Body of pancreas (tissue), 4 donors: Measurements from ENCODE around the gene COL5A2. TPM values are rescaled to one million over a fixed set of nuclear protein-coding genes. Genes with fewer than 3 reads are reported as not detected.

Experiments
- ATAC-seq: fragments of 150-250 bp; one replicate; pipeline ENCODE4 v1.9.1; 2016
- DNase-seq, 4 donors: peaks; one replicate each; pipeline ENCODE4 v3.0.0-alpha.2; 2019
- H3K27ac ChIP-seq, 4 donors: fragments of 200-600 bp; sonication (generic); 1 replicate in 3 of 4; 2 replicates in 1 of 4; pipeline versions ENCODE4 v1.5.1 to v1.6.1; 2016 to 2019; ENCODE audit warnings: mild to moderate bottlenecking in 1 of 4, mixed read lengths in 1 of 4, moderate library complexity in 1 of 4
- H3K27me3 ChIP-seq, 2 donors: fragments of 200-600 bp; sonication (generic); one replicate each; pipeline ENCODE4 v1.6.0; 2016; ENCODE audit warnings: mild to moderate bottlenecking in 1 of 2
- H3K36me3 ChIP-seq, 2 donors: fragments of 200-600 bp; sonication (generic); replicated peaks in 1 of 2; 2 replicates each; pipeline ENCODE4 v1.5.1; 2016; ENCODE audit warnings: low read depth in 2 of 2; ENCODE audit not compliant: insufficient read depth in 1 of 2
- H3K4me1 ChIP-seq: fragments of 200-600 bp; sonication (generic); one replicate; pipeline ENCODE4 v1.6.0; 2016
- H3K4me3 ChIP-seq, 2 donors: fragments of 200-600 bp; sonication (generic); 1 replicate in 1 of 2; 2 replicates in 1 of 2; pipeline ENCODE4 v1.5.1; 2016 to 2019
- H3K9me3 ChIP-seq, 3 donors: fragments of 200-600 bp; sonication (generic); 1 replicate in 2 of 3; 2 replicates in 1 of 3; pipeline ENCODE4 v1.5.1; 2016
- CTCF ChIP-seq, 7 experiments: fragments of 450-650 bp in 4 of 7; fragments of 200-600 bp in 3 of 7; sonication (generic) in 3 of 7; IDR thresholded peaks; one replicate each; pipeline ENCODE4 v1.5.1; 2016 to 2019; ENCODE audit warnings: antibody characterized with exemption in 7 of 7
- POLR2A ChIP-seq, 3 donors: fragments of 450-650 bp; IDR thresholded peaks; one replicate each; pipeline ENCODE4 v1.6.1; 2016; ENCODE audit warnings: antibody characterized with exemption in 3 of 3, mild to moderate bottlenecking in 2 of 3
- WGBS, 2 donors: methylation state at CpG; one replicate each; pipeline ENCODE4 v1.1.5; 2017; 5-methylcytosine and 5-hydroxymethylcytosine counted together
- intact Hi-C: fragments of 100-400 bp; cut with DNase I; formaldehyde crosslinking; loops from one replicate; pipeline ENCODE4 v1.15.1; 2023
- total RNA-seq, 2 donors: library from RNA; depleted of rRNA; stranded (reverse); fragments of >200 nt; gene quantifications; one replicate each; pipeline ENCODE4 v1.1.0, GENCODE V29; 2016

The COL5A2 gene
- total RNA-seq, 2 donors from 2014 or later = 10.1 to 24.1 TPM

GRCh38 chr2:189168856-189169499 lies 10.6 kb downstream of the COL5A2 start:
- Histone ChIP-seq H3K4me3 (no peak overlapping the region), H3K27me3 (no peaks in the 10 kb centered on the region), H3K36me3 (no peaks in the 10 kb centered on the region), H3K9me3 (no peaks in the 10 kb centered on the region), H3K4me1 (no peaks in the 10 kb centered on the region), H3K27ac (no peak overlapping the region)
- ATAC-seq (no peak), DNase-seq (no peak)
- intact Hi-C loops = no loop called here
- TF ChIP-seq POLR2A (IDR thresholded peaks at IDR 0.05) = no peak
- no peak for TF ChIP-seq CTCF (IDR thresholded peaks at IDR 0.05)
- 75 to 77% methylated on average over 2 of the region's 2 CpGs for WGBS, 2 donors

- WGBS, 2 donors = 86% methylated on average over 3 of the region's 3 CpGs
Observed at GRCh38 chr2:189165656-189166380, 13.7 kb downstream of the COL5A2 start.

GRCh38 chr2:189164746-189165145 lies 14.8 kb downstream of the COL5A2 start:
- intact Hi-C loops = no loop called here
- DNase-seq = no peak

More at GRCh38 chr2:189165656-189166380, 13.7 kb downstream of the COL5A2 start:
- intact Hi-C loops = no loop called here
- no peak for TF ChIP-seq POLR2A (IDR thresholded peaks at IDR 0.05)
- no peak for TF ChIP-seq CTCF (IDR thresholded peaks at IDR 0.05)
- H3K4me3 ChIP-seq = no peak overlapping the region
- H3K36me3 ChIP-seq = no peaks in the 10 kb centered on the region
- H3K27me3 ChIP-seq = no peaks in the 10 kb centered on the region
- no peak for ATAC-seq
- no peaks in the 10 kb centered on the region for H3K9me3 ChIP-seq
- no peak overlapping the region for H3K27ac ChIP-seq
- H3K4me1 ChIP-seq = no peaks in the 10 kb centered on the region
- no peak for DNase-seq

GRCh38 chr2:189163889-189164288 lies 15.7 kb downstream of the COL5A2 start:
- Histone ChIP-seq H3K36me3 (no peaks in the 10 kb centered on the region), H3K4me1 (no peaks in the 10 kb centered on the region), H3K27ac (no peak overlapping the region), H3K27me3 (no peaks in the 10 kb centered on the region), H3K9me3 (no peaks in the 10 kb centered on the region), H3K4me3 (no peak overlapping the region)
- TF ChIP-seq CTCF (IDR thresholded peaks at IDR 0.05) (no peak), POLR2A (IDR thresholded peaks at IDR 0.05) (no peak)
- no peak for ATAC-seq
- WGBS, 2 donors = 48 to 55% methylated on average over 3 of the region's 3 CpGs
- intact Hi-C loops = no loop called here
- no peak for DNase-seq

More at GRCh38 chr2:189164746-189165145, 14.8 kb downstream of the COL5A2 start:
- Histone ChIP-seq H3K4me3 (no peak overlapping the region), H3K36me3 (no peaks in the 10 kb centered on the region), H3K9me3 (no peaks in the 10 kb centered on the region), H3K27ac (no peak overlapping the region), H3K27me3 (no peaks in the 10 kb centered on the region), H3K4me1 (no peaks in the 10 kb centered on the region)
- WGBS, 2 donors = 10 to 19% methylated on average over 1 of the region's 1 CpG
- TF ChIP-seq CTCF (IDR thresholded peaks at IDR 0.05) (no peak), POLR2A (IDR thresholded peaks at IDR 0.05) (no peak)
- ATAC-seq = no peak
